Right lobe of liver (tissue), 4 donors: Measurements from ENCODE around the gene NCOA3.

ENCODE experiments used
- POLR2A ChIP-seq: fragments of 450-650 bp; IDR thresholded peaks from one replicate; pipeline ENCODE4 v1.6.1; 2017; ENCODE audit warnings: antibody characterized with exemption, mild to moderate bottlenecking
- TF ChIP-seq, protein P1 (sequence below), 4 donors: fragments of 200-600 bp in 3 of 4; fragments of 450-650 bp in 1 of 4; IDR thresholded peaks; one replicate each; pipeline versions ENCODE4 v1.5.1 to v1.8.0; 2016 to 2022; ENCODE audit warnings: antibody characterized with exemption in 4 of 4, mild to moderate bottlenecking in 2 of 4
- donor health status: DM: no; HTN: no; CAD: no.
- donor health status: DM: no; HTN: no; CAD: no.
- donor health status: DM: no; HTN: yes; CAD: no.

DNA sequence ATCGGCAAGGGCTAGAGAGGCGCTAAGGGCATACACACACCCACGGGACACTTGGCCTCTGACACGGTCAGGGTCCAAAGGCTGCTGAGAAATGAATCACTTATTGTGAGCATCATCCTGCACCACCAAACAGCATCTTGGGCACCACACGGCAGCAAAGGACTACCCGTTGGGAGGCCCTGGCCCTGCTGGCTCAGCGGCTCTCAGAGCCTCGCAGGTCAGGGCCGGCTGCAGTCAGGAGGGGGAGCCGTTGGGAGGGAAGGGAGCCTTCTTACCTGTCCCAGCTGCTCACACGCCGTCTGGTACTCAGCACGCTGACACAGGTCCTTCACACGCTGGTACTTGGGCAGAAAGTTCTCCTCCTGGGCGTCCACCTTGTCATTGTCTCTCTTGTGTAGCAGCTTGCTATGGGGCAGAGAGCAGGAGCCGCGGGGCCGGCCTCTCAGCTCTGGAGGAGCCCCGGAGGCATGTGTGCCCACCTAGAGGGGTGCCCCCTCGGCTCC is 174.6 kb downstream of the NCOA3 start:
- TF ChIP-seq POLR2A, result no peak
- TF ChIP-seq, protein P1, sequence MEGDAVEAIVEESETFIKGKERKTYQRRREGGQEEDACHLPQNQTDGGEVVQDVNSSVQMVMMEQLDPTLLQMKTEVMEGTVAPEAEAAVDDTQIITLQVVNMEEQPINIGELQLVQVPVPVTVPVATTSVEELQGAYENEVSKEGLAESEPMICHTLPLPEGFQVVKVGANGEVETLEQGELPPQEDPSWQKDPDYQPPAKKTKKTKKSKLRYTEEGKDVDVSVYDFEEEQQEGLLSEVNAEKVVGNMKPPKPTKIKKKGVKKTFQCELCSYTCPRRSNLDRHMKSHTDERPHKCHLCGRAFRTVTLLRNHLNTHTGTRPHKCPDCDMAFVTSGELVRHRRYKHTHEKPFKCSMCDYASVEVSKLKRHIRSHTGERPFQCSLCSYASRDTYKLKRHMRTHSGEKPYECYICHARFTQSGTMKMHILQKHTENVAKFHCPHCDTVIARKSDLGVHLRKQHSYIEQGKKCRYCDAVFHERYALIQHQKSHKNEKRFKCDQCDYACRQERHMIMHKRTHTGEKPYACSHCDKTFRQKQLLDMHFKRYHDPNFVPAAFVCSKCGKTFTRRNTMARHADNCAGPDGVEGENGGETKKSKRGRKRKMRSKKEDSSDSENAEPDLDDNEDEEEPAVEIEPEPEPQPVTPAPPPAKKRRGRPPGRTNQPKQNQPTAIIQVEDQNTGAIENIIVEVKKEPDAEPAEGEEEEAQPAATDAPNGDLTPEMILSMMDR (IDR thresholded peaks at IDR 0.05), result no peak
